ENCODE data around the gene FOXP1. TPM values are rescaled to one million over a fixed set of nuclear protein-coding genes. Genes with fewer than 3 reads are reported as not detected.

Gene FOXP1
- total and polyA plus RNA-seq, 3 experiments from 2014 or later = 142 to 185 (median 147) TPM

- H3K27me3 Mint-ChIP-seq = no peaks in the 10 kb centered on the region
- ChIA-PET CTCF (no interaction called here), POLR2A (no interaction called here)
- Histone ChIP-seq H3K9me3 (ENCODE audit: low read length) (no peaks in the 10 kb centered on the region), H3K27ac (ENCODE audit: low read depth, low read length) (no peak overlapping the region), H3K36me3 (ENCODE audit: insufficient read depth, low read length) (no peaks in the 10 kb centered on the region), H3K4me3 (ENCODE audit: low read length) (no peak overlapping the region), H3K27me3 (ENCODE audit: insufficient read depth, low read length, poor library complexity, severe bottlenecking) (no peaks in the 10 kb centered on the region), H3K4me1 (ENCODE audit: insufficient read depth, low read length) (no peaks in the 10 kb centered on the region)
- peaks cover 0 to 4% (median 3%) of the 10 kb centered on the region in 3 donors for H3K4me1 Mint-ChIP-seq
- H3K36me3 Mint-ChIP-seq = peaks cover 4 to 9% (median 5%) of the 10 kb centered on the region in 3 donors
- no peaks in the 10 kb centered on the region for H3K9me3 Mint-ChIP-seq
- H3K27ac Mint-ChIP-seq = no peak overlapping the region
- H3K4me3 Mint-ChIP-seq = no peak overlapping the region
- DNase-seq = no peak
These were observed 59.9 kb downstream of the FOXP1 start for GRCh38 chr3:71523628-71524027.

GRCh38 chr3:71521940-71522876 is 61.3 kb downstream of the FOXP1 start:
- Mint-ChIP-seq H3K4me1 (no peaks in the 10 kb centered on the region), H3K27ac (no peak overlapping the region), H3K9me3 (no peaks in the 10 kb centered on the region), H3K36me3 (peaks cover 4 to 6% (median 5%) of the 10 kb centered on the region in 3 donors), H3K27me3 (no peaks in the 10 kb centered on the region), H3K4me3 (no peak overlapping the region)
- H3K9me3 ChIP-seq (ENCODE audit: low read length) = no peaks in the 10 kb centered on the region
- H3K4me3 ChIP-seq (ENCODE audit: low read length) = no peak overlapping the region
- DNase-seq = no peak
- CTCF ChIA-PET = no interaction called here
- no peaks in the 10 kb centered on the region for H3K4me1 ChIP-seq (ENCODE audit: insufficient read depth, low read length)
- POLR2A ChIA-PET = no interaction called here
- no peak overlapping the region for H3K27ac ChIP-seq (ENCODE audit: low read depth, low read length)
- no peaks in the 10 kb centered on the region for H3K36me3 ChIP-seq (ENCODE audit: insufficient read depth, low read length)
- H3K27me3 ChIP-seq (ENCODE audit: insufficient read depth, low read length, poor library complexity, severe bottlenecking) = no peaks in the 10 kb centered on the region

GRCh38 chr3:71521021-71521352 is 62.5 kb downstream of the FOXP1 start:
- H3K4me3 Mint-ChIP-seq = no peak overlapping the region
- no peaks in the 10 kb centered on the region for H3K9me3 Mint-ChIP-seq

GRCh38 chr3:71520161-71521020 is 63.1 kb downstream of the FOXP1 start:
- H3K4me3 Mint-ChIP-seq = no peak overlapping the region
- no peaks in the 10 kb centered on the region for H3K27me3 Mint-ChIP-seq
- H3K4me1 ChIP-seq (ENCODE audit: insufficient read depth, low read length) = no peaks in the 10 kb centered on the region
- ChIA-PET POLR2A (no interaction called here), CTCF (no interaction called here)
- H3K4me3 ChIP-seq (ENCODE audit: low read length) = no peak overlapping the region
- H3K9me3 ChIP-seq (ENCODE audit: low read length) = no peaks in the 10 kb centered on the region
- H3K27ac Mint-ChIP-seq = no peak overlapping the region
- no peak for DNase-seq
- H3K27ac ChIP-seq (ENCODE audit: low read depth, low read length) = no peak overlapping the region
- H3K9me3 Mint-ChIP-seq = no peaks in the 10 kb centered on the region
- H3K4me1 Mint-ChIP-seq = no peaks in the 10 kb centered on the region
- no peaks in the 10 kb centered on the region for H3K27me3 ChIP-seq (ENCODE audit: insufficient read depth, low read length, poor library complexity, severe bottlenecking)
- H3K36me3 Mint-ChIP-seq = peaks cover 2 to 5% (median 5%) of the 10 kb centered on the region in 3 donors
- no peaks in the 10 kb centered on the region for H3K36me3 ChIP-seq (ENCODE audit: insufficient read depth, low read length)

More at GRCh38 chr3:71521021-71521352, 62.5 kb downstream of the FOXP1 start:
- Mint-ChIP-seq H3K4me1 (no peaks in the 10 kb centered on the region), H3K36me3 (peaks cover 2 to 5% (median 5%) of the 10 kb centered on the region in 3 donors), H3K27me3 (no peaks in the 10 kb centered on the region), H3K27ac (peak overlapping the region in 1 of 8 donors; percentile 6)
- Histone ChIP-seq H3K4me1 (ENCODE audit: insufficient read depth, low read length) (no peaks in the 10 kb centered on the region), H3K36me3 (ENCODE audit: insufficient read depth, low read length) (no peaks in the 10 kb centered on the region), H3K27me3 (ENCODE audit: insufficient read depth, low read length, poor library complexity, severe bottlenecking) (no peaks in the 10 kb centered on the region), H3K4me3 (ENCODE audit: low read length) (no peak overlapping the region), H3K9me3 (ENCODE audit: low read length) (no peaks in the 10 kb centered on the region), H3K27ac (ENCODE audit: low read depth, low read length) (no peak overlapping the region)
- POLR2A ChIA-PET = no interaction called here
- CTCF ChIA-PET = no interaction called here
- DNase-seq = no peak

- H3K4me3 ChIP-seq (ENCODE audit: low read length) = no peak overlapping the region
- no peak overlapping the region for H3K27ac ChIP-seq (ENCODE audit: low read depth, low read length)
- no peak overlapping the region for H3K27ac Mint-ChIP-seq
- H3K9me3 Mint-ChIP-seq = no peaks in the 10 kb centered on the region
- no peak for DNase-seq
- H3K27me3 Mint-ChIP-seq = no peaks in the 10 kb centered on the region
- no peaks in the 10 kb centered on the region for H3K4me1 Mint-ChIP-seq
- no peaks in the 10 kb centered on the region for H3K9me3 ChIP-seq (ENCODE audit: low read length)
- POLR2A ChIA-PET = no interaction called here
- H3K27me3 ChIP-seq (ENCODE audit: insufficient read depth, low read length, poor library complexity, severe bottlenecking) = no peaks in the 10 kb centered on the region
- peaks cover 2 to 5% (median 5%) of the 10 kb centered on the region in 3 donors for H3K36me3 Mint-ChIP-seq
- H3K4me3 Mint-ChIP-seq = no peak overlapping the region
- CTCF ChIA-PET = no interaction called here
- H3K4me1 ChIP-seq (ENCODE audit: insufficient read depth, low read length) = no peaks in the 10 kb centered on the region
- no peaks in the 10 kb centered on the region for H3K36me3 ChIP-seq (ENCODE audit: insufficient read depth, low read length)
These were observed 65.4 kb downstream of the FOXP1 start for GRCh38 chr3:71518089-71518488.

GRCh38 chr3:71517271-71517791 is 66.2 kb downstream of the FOXP1 start:
- H3K27me3 Mint-ChIP-seq = no peaks in the 10 kb centered on the region
- DNase-seq = no peak
- CTCF ChIA-PET = no interaction called here
- peaks cover 0 to 2% (median 0%) of the 10 kb centered on the region in 3 donors for H3K36me3 Mint-ChIP-seq
- no peaks in the 10 kb centered on the region for H3K9me3 Mint-ChIP-seq
- Histone ChIP-seq H3K9me3 (ENCODE audit: low read length) (no peaks in the 10 kb centered on the region), H3K27ac (ENCODE audit: low read depth, low read length) (no peak overlapping the region), H3K4me1 (ENCODE audit: insufficient read depth, low read length) (no peaks in the 10 kb centered on the region), H3K36me3 (ENCODE audit: insufficient read depth, low read length) (no peaks in the 10 kb centered on the region), H3K27me3 (ENCODE audit: insufficient read depth, low read length, poor library complexity, severe bottlenecking) (no peaks in the 10 kb centered on the region), H3K4me3 (ENCODE audit: low read length) (no peak overlapping the region)
- no peak overlapping the region for H3K4me3 Mint-ChIP-seq
- no peak overlapping the region for H3K27ac Mint-ChIP-seq
- POLR2A ChIA-PET = no interaction called here
- peaks cover 0 to 3% (median 1%) of the 10 kb centered on the region in 3 donors for H3K4me1 Mint-ChIP-seq

- POLR2A ChIA-PET = no interaction called here
These were observed 67.7 kb downstream of the FOXP1 start for GRCh38 chr3:71515636-71516365.

More at GRCh38 chr3:71515636-71516365, 67.7 kb downstream of the FOXP1 start:
- Histone ChIP-seq H3K27me3 (ENCODE audit: insufficient read depth, low read length, poor library complexity, severe bottlenecking) (no peaks in the 10 kb centered on the region), H3K4me1 (ENCODE audit: insufficient read depth, low read length) (peaks cover 15% of the 10 kb centered on the region), H3K36me3 (ENCODE audit: insufficient read depth, low read length) (no peaks in the 10 kb centered on the region), H3K4me3 (ENCODE audit: low read length) (no peak overlapping the region), H3K27ac (ENCODE audit: low read depth, low read length) (no peak overlapping the region), H3K9me3 (ENCODE audit: low read length) (no peaks in the 10 kb centered on the region)
- Mint-ChIP-seq H3K9me3 (no peaks in the 10 kb centered on the region), H3K4me3 (no peak overlapping the region), H3K4me1 (peaks cover 3 to 12% (median 10%) of the 10 kb centered on the region in 3 donors), H3K27me3 (no peaks in the 10 kb centered on the region), H3K27ac (peak overlapping the region in 1 of 8 donors; percentile 19), H3K36me3 (peaks cover 0 to 2% (median 0%) of the 10 kb centered on the region in 3 donors)
- CTCF ChIA-PET = no interaction called here
- DNase-seq = no peak

Measured in CD8-positive, alpha-beta memory T cell (primary cell).